Activated CD8-positive, alpha-beta memory T cell treated with anti-CD3 and anti-CD28 coated beads, Interleukin-2, amount 10 ng/mL, durations not matched to agents 7 days and 5 days (primary cell): ENCODE data around the gene LMOD2. TPM values are rescaled to one million over a fixed set of nuclear protein-coding genes. Genes with fewer than 3 reads are reported as not detected.

ENCODE experiments used
- ATAC-seq: fragments of 150-1000 bp; cut with Tn5 transposase; one replicate; pipeline ENCODE4 v1.10.0; 2021; ENCODE audit warnings: moderate library complexity
- CTCF ChIA-PET: fragments of 350-600 bp; sonication (Branson Sonifier 250); formaldehyde crosslinking; loops from one replicate; lab custom pipeline; 2021; ENCODE audit warnings: antibody characterized with exemption; lab: Charles Lee
- DNase-seq: peaks from one replicate; pipeline ENCODE4 v3.0.0-alpha.2; 2020
- H3K27ac Mint-ChIP-seq: one replicate; pipeline ENCODE4 v1.8.0; 2021; ENCODE audit warnings: mild to moderate bottlenecking, mixed read lengths
- H3K27me3 Mint-ChIP-seq: one replicate; pipeline ENCODE4 v1.8.0; 2021; ENCODE audit warnings: mixed read lengths
- H3K36me3 Mint-ChIP-seq: one replicate; pipeline ENCODE4 v1.8.0; 2021; ENCODE audit warnings: mild to moderate bottlenecking, mixed read lengths
- H3K4me1 Mint-ChIP-seq: one replicate; pipeline ENCODE4 v1.8.0; 2021; ENCODE audit warnings: mixed read lengths
- H3K4me3 Mint-ChIP-seq: one replicate; pipeline ENCODE4 v1.8.0; 2021; ENCODE audit warnings: mild to moderate bottlenecking, moderate library complexity, mixed read lengths
- H3K9me3 Mint-ChIP-seq: one replicate; pipeline ENCODE4 v1.8.0; 2022; ENCODE audit warnings: low read depth, mixed read lengths
- total RNA-seq, 2 experiments: library from RNA; stranded (reverse); gene quantifications; one replicate each; pipeline ENCODE4 v1.2.3, GENCODE V29; 2021

Gene LMOD2
- total RNA-seq, result not detected

GRCh38 chr7:123655614-123656013, at the start of gene LMOD2:
Gene LMOD2, plus strand, starts transcription at chr7:123655866. Its CDS starts 98 bp downstream, at chr7:123655964.
- CTCF ChIA-PET, result no interaction called here
- ATAC-seq, result no peak
- H3K27ac Mint-ChIP-seq, result no peak within 1 kb of the TSS
- no peak for DNase-seq
- H3K4me1 Mint-ChIP-seq, result no peaks in the 10 kb centered on the region
- H3K36me3 Mint-ChIP-seq, result no peaks in the 10 kb centered on the region
- H3K9me3 Mint-ChIP-seq, result no peaks in the 10 kb centered on the region
- peaks cover 9% of the 10 kb centered on the region for H3K27me3 Mint-ChIP-seq
- no peak within 1 kb of the TSS for H3K4me3 Mint-ChIP-seq

GRCh38 chr7:123607423-123607975, 48.2 kb upstream of the LMOD2 start:
- H3K27ac Mint-ChIP-seq, result no peak overlapping the region
- CTCF ChIA-PET, result interaction anchor here (0.6 kb wide), 1 partner anchor 17 kb away, joined by 3 read pairs; no protein-coding TSS in a partner anchor
- H3K4me1 Mint-ChIP-seq, result no peaks in the 10 kb centered on the region
- no peaks in the 10 kb centered on the region for H3K9me3 Mint-ChIP-seq
- peaks cover 14% of the 10 kb centered on the region for H3K27me3 Mint-ChIP-seq
- H3K36me3 Mint-ChIP-seq, result no peaks in the 10 kb centered on the region
- no peak overlapping the region for H3K4me3 Mint-ChIP-seq
- DNase-seq (no peak), ATAC-seq (no peak)

GRCh38 chr7:123608991-123609882, 46.4 kb upstream of the LMOD2 start:
- H3K36me3 Mint-ChIP-seq, result no peaks in the 10 kb centered on the region
- H3K27me3 Mint-ChIP-seq, result peaks cover 18% of the 10 kb centered on the region
- no peak overlapping the region for H3K4me3 Mint-ChIP-seq
- ATAC-seq, result no peak
- H3K27ac Mint-ChIP-seq, result no peak overlapping the region
- H3K9me3 Mint-ChIP-seq, result no peaks in the 10 kb centered on the region
- CTCF ChIA-PET, result interaction anchor here (0.7 to 1.1 kb wide), 2 partner anchors 13 to 256 kb away, joined by 3 read pairs; no protein-coding TSS in a partner anchor
- no peak for DNase-seq
- no peaks in the 10 kb centered on the region for H3K4me1 Mint-ChIP-seq

GRCh38 chr7:123609883-123610239, 45.8 kb upstream of the LMOD2 start:
- CTCF ChIA-PET, result interaction anchor here (0.7 to 1.1 kb wide), 2 partner anchors 12 to 255 kb away, joined by 3 read pairs; no protein-coding TSS in a partner anchor
- no peaks in the 10 kb centered on the region for H3K36me3 Mint-ChIP-seq
- no peak overlapping the region for H3K4me3 Mint-ChIP-seq
- no peak for ATAC-seq
- H3K27me3 Mint-ChIP-seq, result peaks cover 21% of the 10 kb centered on the region
- H3K9me3 Mint-ChIP-seq, result no peaks in the 10 kb centered on the region
- H3K27ac Mint-ChIP-seq, result no peak overlapping the region
- no peak for DNase-seq
- no peaks in the 10 kb centered on the region for H3K4me1 Mint-ChIP-seq

- peaks cover 23% of the 10 kb centered on the region for H3K27me3 Mint-ChIP-seq
- CTCF ChIA-PET, result no interaction called here
These were observed 43.6 kb upstream of the LMOD2 start for GRCh38 chr7:123612024-123612423.

GRCh38 chr7:123615344-123615743, 40.3 kb upstream of the LMOD2 start:
- H3K36me3 Mint-ChIP-seq, result no peaks in the 10 kb centered on the region
- H3K27me3 Mint-ChIP-seq, result peaks cover 13% of the 10 kb centered on the region
- CTCF ChIA-PET, result interaction anchor here (2.1 kb wide), 1 partner anchor 9 kb away, joined by 13 read pairs; no protein-coding TSS in a partner anchor
- H3K9me3 Mint-ChIP-seq, result no peaks in the 10 kb centered on the region
- no peak for ATAC-seq
- H3K4me1 Mint-ChIP-seq, result no peaks in the 10 kb centered on the region
- H3K4me3 Mint-ChIP-seq, result no peak overlapping the region
- DNase-seq, result no peak
- H3K27ac Mint-ChIP-seq, result no peak overlapping the region

More at GRCh38 chr7:123612024-123612423, 43.6 kb upstream of the LMOD2 start:
- Mint-ChIP-seq H3K9me3 (no peaks in the 10 kb centered on the region), H3K4me1 (no peaks in the 10 kb centered on the region), H3K4me3 (no peak overlapping the region), H3K36me3 (no peaks in the 10 kb centered on the region), H3K27ac (no peak overlapping the region)
- ATAC-seq, result no peak
- no peak for DNase-seq

- Mint-ChIP-seq H3K27me3 (peaks cover 13% of the 10 kb centered on the region), H3K4me1 (no peaks in the 10 kb centered on the region), H3K36me3 (no peaks in the 10 kb centered on the region), H3K27ac (no peak overlapping the region), H3K4me3 (no peak overlapping the region), H3K9me3 (no peaks in the 10 kb centered on the region)
- CTCF ChIA-PET, result interaction anchor here (2.1 kb wide), 1 partner anchor 8 kb away, joined by 13 read pairs; no protein-coding TSS in a partner anchor
- DNase-seq (no peak), ATAC-seq (no peak)
These were observed 39.4 kb upstream of the LMOD2 start for GRCh38 chr7:123616223-123616622.

- Mint-ChIP-seq H3K27ac (no peak overlapping the region), H3K4me3 (no peak overlapping the region), H3K36me3 (no peaks in the 10 kb centered on the region), H3K9me3 (no peaks in the 10 kb centered on the region), H3K27me3 (no peaks in the 10 kb centered on the region), H3K4me1 (peaks cover 3% of the 10 kb centered on the region)
- no peak for ATAC-seq
- CTCF ChIA-PET, result interaction anchor here (1.3 kb wide), 1 partner anchor 12 kb away, joined by 3 read pairs; no protein-coding TSS in a partner anchor
- no peak for DNase-seq
These were observed 34.0 kb upstream of the LMOD2 start for GRCh38 chr7:123621707-123622106.

GRCh38 chr7:123622660-123623386, 32.8 kb upstream of the LMOD2 start:
- CTCF ChIA-PET, result interaction anchor here (1.3 to 2.6 kb wide), 4 partner anchors 13 to 249 kb away, joined by 3 to 12 read pairs (median 5); partner anchors contain the start of gene NDUFA5
- Mint-ChIP-seq H3K36me3 (no peaks in the 10 kb centered on the region), H3K4me3 (no peak overlapping the region), H3K27ac (no peak overlapping the region), H3K4me1 (peaks cover 3% of the 10 kb centered on the region), H3K9me3 (no peaks in the 10 kb centered on the region), H3K27me3 (no peaks in the 10 kb centered on the region)
- ATAC-seq (no peak), DNase-seq (no peak)

GRCh38 chr7:123624527-123625183, 31.0 kb upstream of the LMOD2 start:
- Mint-ChIP-seq H3K36me3 (no peaks in the 10 kb centered on the region), H3K4me1 (peaks cover 3% of the 10 kb centered on the region), H3K4me3 (no peak overlapping the region), H3K9me3 (no peaks in the 10 kb centered on the region), H3K27ac (no peak overlapping the region), H3K27me3 (peaks cover 3% of the 10 kb centered on the region)
- ATAC-seq (peak; percentile 64), DNase-seq (peak; percentile 75)
- CTCF ChIA-PET, result interaction anchor here (0.8 to 2.6 kb wide), 10 partner anchors 9 to 247 kb away, joined by 3 to 13 read pairs (median 4); no protein-coding TSS in a partner anchor

- Mint-ChIP-seq H3K4me1 (peaks cover 3% of the 10 kb centered on the region), H3K36me3 (no peaks in the 10 kb centered on the region), H3K27ac (no peak overlapping the region), H3K4me3 (no peak overlapping the region), H3K27me3 (peaks cover 3% of the 10 kb centered on the region), H3K9me3 (no peaks in the 10 kb centered on the region)
- ATAC-seq (no peak), DNase-seq (no peak)
- CTCF ChIA-PET, result interaction anchor here (1.2 to 2.6 kb wide), 6 partner anchors 10 to 131 kb away, joined by 3 to 13 read pairs (median 4); no protein-coding TSS in a partner anchor
These were observed 30.4 kb upstream of the LMOD2 start for GRCh38 chr7:123625254-123625653.

- Mint-ChIP-seq H3K27ac (no peak overlapping the region), H3K9me3 (no peaks in the 10 kb centered on the region), H3K4me1 (peaks cover 3% of the 10 kb centered on the region), H3K36me3 (no peaks in the 10 kb centered on the region), H3K4me3 (no peak overlapping the region), H3K27me3 (peaks cover 3% of the 10 kb centered on the region)
- no peak for ATAC-seq
- CTCF ChIA-PET, result no interaction called here
- no peak for DNase-seq
These were observed 27.8 kb upstream of the LMOD2 start for GRCh38 chr7:123627851-123628250.
